H9 (cell line): ENCODE data around the gene SIGLEC10. TPM values are rescaled to one million over a fixed set of nuclear protein-coding genes. Genes with fewer than 3 reads are reported as not detected.

Source experiments
- DNase-seq: peaks from one replicate; pipeline ENCODE4 v3.0.0-alpha.2; 2017
- H2AFZ ChIP-seq: one replicate; pipeline ENCODE4 v1.6.1; 2013; ENCODE audit warnings: mild to moderate bottlenecking, low read length, control low read depth, moderate library complexity
- H2AK5ac ChIP-seq: 2 replicates; pipeline ENCODE4 v1.6.1; 2013; ENCODE audit warnings: low read length, control low read depth, mixed read lengths; ENCODE audit not compliant: insufficient read length
- H2BK120ac ChIP-seq: one replicate; pipeline ENCODE4 v1.6.1; 2013; ENCODE audit warnings: low read depth, mild to moderate bottlenecking, low read length, control low read depth, inconsistent platforms; ENCODE audit not compliant: poor library complexity, severe bottlenecking
- H2BK12ac ChIP-seq: 2 replicates; pipeline ENCODE4 v1.6.1; 2013; ENCODE audit warnings: low read length, control low read depth, mixed read lengths, low read depth; ENCODE audit not compliant: insufficient read length
- H2BK15ac ChIP-seq: 2 replicates; pipeline ENCODE4 v1.6.1; 2013; ENCODE audit warnings: low read depth, low read length, control low read depth
- H2BK20ac ChIP-seq: one replicate; pipeline ENCODE4 v1.6.1; 2013; ENCODE audit warnings: low read depth, mild to moderate bottlenecking, low read length, control low read depth, inconsistent platforms; ENCODE audit not compliant: poor library complexity, severe bottlenecking
- H2BK5ac ChIP-seq: 2 replicates; pipeline ENCODE4 v1.6.1; 2013; ENCODE audit warnings: low read length, control low read depth, mixed read lengths; ENCODE audit not compliant: insufficient read length
- H3K14ac ChIP-seq: 2 replicates; pipeline ENCODE4 v1.6.1; 2013; ENCODE audit warnings: low read length, control low read depth; ENCODE audit not compliant: insufficient read depth
- H3K18ac ChIP-seq: 2 replicates; pipeline ENCODE4 v1.6.1; 2013; ENCODE audit warnings: low read depth, mild to moderate bottlenecking, mixed read lengths, low read length, control low read depth; ENCODE audit not compliant: insufficient read length
- H3K23ac ChIP-seq: 2 replicates; pipeline ENCODE4 v1.6.1; 2013; ENCODE audit warnings: low read length, control low read depth, mixed read lengths, low read depth; ENCODE audit not compliant: insufficient read length
- H3K23me2 ChIP-seq: 2 replicates; pipeline ENCODE4 v1.6.1; 2013; ENCODE audit warnings: low read depth, mild to moderate bottlenecking, mixed read lengths, low read length, control low read depth; ENCODE audit not compliant: insufficient read length, poor library complexity, severe bottlenecking
- H3K27ac ChIP-seq: 2 replicates; pipeline ENCODE4 v1.5.1; 2013; ENCODE audit warnings: low read length, control low read depth, mixed read lengths, low read depth; ENCODE audit not compliant: insufficient read length
- H3K27me3 ChIP-seq: 2 replicates; pipeline ENCODE4 v1.6.1; 2013; ENCODE audit warnings: low read length, control low read depth, inconsistent platforms; ENCODE audit not compliant: insufficient read depth
- H3K4ac ChIP-seq: 2 replicates; pipeline ENCODE4 v1.6.1; 2013; ENCODE audit warnings: low read depth, mild to moderate bottlenecking, control low read depth, inconsistent platforms, low read length, moderate library complexity
- H3K4me1 ChIP-seq: 2 replicates; pipeline ENCODE4 v1.6.1; 2013; ENCODE audit warnings: low read length, control low read depth, inconsistent platforms; ENCODE audit not compliant: insufficient read depth
- H3K4me2 ChIP-seq: 2 replicates; pipeline ENCODE4 v1.6.1; 2013; ENCODE audit warnings: low read length, control low read depth, mixed read lengths; ENCODE audit not compliant: insufficient read length, insufficient read depth
- H3K56ac ChIP-seq: 2 replicates; pipeline ENCODE4 v1.6.1; 2013; ENCODE audit warnings: low read depth, mild to moderate bottlenecking, mixed read lengths, low read length, control low read depth; ENCODE audit not compliant: insufficient read length
- H3K79me1 ChIP-seq: 2 replicates; pipeline ENCODE4 v1.6.1; 2013; ENCODE audit warnings: low read depth, mild to moderate bottlenecking, moderate library complexity, low read length, control low read depth, inconsistent platforms; ENCODE audit not compliant: insufficient read depth, poor library complexity, severe bottlenecking
- H3K79me2 ChIP-seq: 2 replicates; pipeline ENCODE4 v1.6.1; 2013; ENCODE audit warnings: low read length, control low read depth, inconsistent platforms; ENCODE audit not compliant: insufficient read depth
- H3K9ac ChIP-seq: 2 replicates; pipeline ENCODE4 v1.6.1; 2013; ENCODE audit warnings: low read length, control low read depth, mixed read lengths; ENCODE audit not compliant: insufficient read length; ENCODE audit errors: extremely low read depth
- H3K9me3 ChIP-seq: one replicate; pipeline ENCODE4 v1.6.1; 2013; ENCODE audit warnings: low read depth, low read length, inconsistent platforms; ENCODE audit not compliant: control insufficient read depth
- H3T11ph ChIP-seq: one replicate; pipeline ENCODE4 v1.6.1; 2013; ENCODE audit warnings: mild to moderate bottlenecking, low read length, control low read depth, inconsistent platforms
- H4K20me1 ChIP-seq: one replicate; pipeline ENCODE4 v1.6.1; 2013; ENCODE audit not compliant: control insufficient read depth, insufficient read length, insufficient read depth
- H4K5ac ChIP-seq: 2 replicates; pipeline ENCODE4 v1.6.1; 2013; ENCODE audit warnings: low read depth, mild to moderate bottlenecking, mixed read lengths, low read length, control low read depth; ENCODE audit not compliant: insufficient read length
- H4K8ac ChIP-seq: replicated peaks from 2 replicates; pipeline ENCODE4 v1.6.1; 2013; ENCODE audit warnings: low read length, control low read depth, mixed read lengths, low read depth; ENCODE audit not compliant: insufficient read length
- H4K91ac ChIP-seq: 2 replicates; pipeline ENCODE4 v1.6.1; 2013; ENCODE audit warnings: low read depth, mild to moderate bottlenecking, moderate library complexity, mixed read lengths, low read length, control low read depth; ENCODE audit not compliant: insufficient read length
- H3K27ac Mint-ChIP-seq, 3 experiments: 2 replicates in 2 of 3; 3 replicates in 1 of 3; pipeline ENCODE4 v1.8.0; 2020 to 2021; ENCODE audit warnings: mixed read lengths in 3 of 3, mild to moderate bottlenecking in 1 of 3, moderate library complexity in 1 of 3
- H3K27me3 Mint-ChIP-seq: 2 replicates; pipeline ENCODE4 v1.8.0; 2021; ENCODE audit warnings: low read depth, mild to moderate bottlenecking, moderate library complexity, mixed read lengths
- H3K36me3 Mint-ChIP-seq, 3 experiments: 2 replicates in 2 of 3; 3 replicates in 1 of 3; pipeline ENCODE4 v1.8.0; 2020 to 2021; ENCODE audit warnings: low read depth in 3 of 3, mixed read lengths in 3 of 3; ENCODE audit not compliant: insufficient read depth in 1 of 3
- H3K4me1 Mint-ChIP-seq, 2 experiments: 2 replicates each; pipeline ENCODE4 v1.8.0; 2020; ENCODE audit warnings: mixed read lengths in 2 of 2
- H3K4me3 Mint-ChIP-seq, 2 experiments: 2 replicates in 1 of 2; 3 replicates in 1 of 2; pipeline ENCODE4 v1.8.0; 2020 to 2021; ENCODE audit warnings: mild to moderate bottlenecking in 2 of 2, mixed read lengths in 2 of 2, moderate library complexity in 1 of 2
- H3K9me3 Mint-ChIP-seq, 2 experiments: 2 replicates in 1 of 2; 3 replicates in 1 of 2; pipeline ENCODE4 v1.8.0; 2020; ENCODE audit warnings: mild to moderate bottlenecking in 2 of 2, mixed read lengths in 2 of 2, moderate library complexity in 1 of 2
- WGBS: extraction: QIAGEN DNeasy Blood & Tissue Kit; methylation state at CpG from one replicate; pipeline ENCODE4 v1.1.7; 2013; ENCODE audit warnings: missing lambda C conversion rate, low lambda C conversion rate, mixed read lengths; ENCODE audit not compliant: insufficient read length; ENCODE audit errors: extremely low coverage; 5-methylcytosine and 5-hydroxymethylcytosine counted together
- total RNA-seq: library from RNA; stranded (reverse); gene quantifications from 2 replicates; pipeline ENCODE4 v1.2.1, GENCODE V29; 2021
- TF ChIP-seq, protein P1 (sequence below): fragments of 200-600 bp; sonication (generic); conservative IDR thresholded peaks from 3 replicates; pipeline ENCODE4 v1.8.0; 2021; ENCODE audit warnings: antibody characterized with exemption, mild to moderate bottlenecking

Gene SIGLEC10
- total RNA-seq, 1 experiment from 2014 or later: not detected

DNA sequence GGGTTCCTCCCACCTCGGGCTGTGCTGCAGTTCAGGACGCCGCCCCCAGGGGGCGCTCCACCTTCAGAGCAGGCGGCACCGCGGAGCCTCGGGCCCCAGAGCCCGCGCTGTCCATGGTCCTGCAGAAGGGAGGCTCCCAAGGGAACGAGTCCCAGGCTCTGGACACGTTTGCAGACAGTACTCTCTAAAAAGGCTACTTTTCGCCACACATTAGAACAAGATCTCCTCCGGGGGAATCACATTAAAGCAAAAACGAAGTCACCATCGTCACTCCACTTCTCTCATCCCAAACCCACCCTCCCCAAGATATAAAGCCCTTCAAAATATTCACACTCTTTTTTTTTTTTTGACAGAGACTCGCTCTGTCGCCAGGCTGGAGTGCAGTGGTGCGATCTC, 4.6 kb upstream of the SIGLEC10 start:
- H2AK5ac ChIP-seq: no peak overlapping the region
- H3K79me1 ChIP-seq: no peaks in the 10 kb centered on the region
- no peaks in the 10 kb centered on the region; the same call in 1 of the 2 replicates for H3K27me3 ChIP-seq
- H3K23me2 ChIP-seq: peaks cover 6% of the 10 kb centered on the region
- no peak overlapping the region for H2BK5ac ChIP-seq
- no peaks in the 10 kb centered on the region for H3K79me2 ChIP-seq
- H2AFZ ChIP-seq: no peak overlapping the region
- Mint-ChIP-seq H3K4me3 (peak overlapping the region; percentile 49 to 72), H3K36me3 (no peaks in the 10 kb centered on the region), H3K27ac (no peak overlapping the region), H3K9me3 (peaks cover 6 to 19% of the 10 kb centered on the region in 2 experiments; a peak in 3 of 5 replicates), H3K4me1 (peaks cover 3 to 12% of the 10 kb centered on the region in 2 experiments; a peak in 2 of 4 replicates), H3K27me3 (peaks cover 48% of the 10 kb centered on the region)
- H2BK120ac ChIP-seq: no peak overlapping the region
- no peak overlapping the region for H3K23ac ChIP-seq
- no peak overlapping the region for H3K9ac ChIP-seq
- TF ChIP-seq, protein P1, sequence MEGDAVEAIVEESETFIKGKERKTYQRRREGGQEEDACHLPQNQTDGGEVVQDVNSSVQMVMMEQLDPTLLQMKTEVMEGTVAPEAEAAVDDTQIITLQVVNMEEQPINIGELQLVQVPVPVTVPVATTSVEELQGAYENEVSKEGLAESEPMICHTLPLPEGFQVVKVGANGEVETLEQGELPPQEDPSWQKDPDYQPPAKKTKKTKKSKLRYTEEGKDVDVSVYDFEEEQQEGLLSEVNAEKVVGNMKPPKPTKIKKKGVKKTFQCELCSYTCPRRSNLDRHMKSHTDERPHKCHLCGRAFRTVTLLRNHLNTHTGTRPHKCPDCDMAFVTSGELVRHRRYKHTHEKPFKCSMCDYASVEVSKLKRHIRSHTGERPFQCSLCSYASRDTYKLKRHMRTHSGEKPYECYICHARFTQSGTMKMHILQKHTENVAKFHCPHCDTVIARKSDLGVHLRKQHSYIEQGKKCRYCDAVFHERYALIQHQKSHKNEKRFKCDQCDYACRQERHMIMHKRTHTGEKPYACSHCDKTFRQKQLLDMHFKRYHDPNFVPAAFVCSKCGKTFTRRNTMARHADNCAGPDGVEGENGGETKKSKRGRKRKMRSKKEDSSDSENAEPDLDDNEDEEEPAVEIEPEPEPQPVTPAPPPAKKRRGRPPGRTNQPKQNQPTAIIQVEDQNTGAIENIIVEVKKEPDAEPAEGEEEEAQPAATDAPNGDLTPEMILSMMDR: peak; percentile 99
- H3K14ac ChIP-seq: no peak overlapping the region
- no peaks in the 10 kb centered on the region for H4K20me1 ChIP-seq
- H3T11ph ChIP-seq: no peak overlapping the region
- peak; percentile 90 for DNase-seq
- H2BK12ac ChIP-seq: no peak overlapping the region
- H3K4me2 ChIP-seq: peak overlapping the region; percentile 30
- H4K91ac ChIP-seq: no peak overlapping the region
- no peak overlapping the region for H3K18ac ChIP-seq
- no peak overlapping the region for H2BK20ac ChIP-seq
- no peaks in the 10 kb centered on the region for H3K4me1 ChIP-seq
- no peaks in the 10 kb centered on the region for H3K9me3 ChIP-seq
- H3K27ac ChIP-seq: no peak overlapping the region
- no peak overlapping the region for H3K56ac ChIP-seq
- no peak overlapping the region for H3K4ac ChIP-seq
- H4K8ac ChIP-seq: no peak overlapping the region
- no peak overlapping the region for H4K5ac ChIP-seq
- H2BK15ac ChIP-seq: no peak overlapping the region
- WGBS: no CpG with 5 or more reads among the region's 19 CpGs
